ENCODE results near the gene TRAF2.

Gene TRAF2

GRCh38 chr9:136896027-136896426, 9.7 kb downstream of the TRAF2 start:
- no peak for TF ChIP-seq CTCF (conservative IDR thresholded peaks at IDR 0.05; ENCODE audit: low read depth, low read length)
- H2AFZ ChIP-seq (ENCODE audit: low read depth): no peak overlapping the region

GRCh38 chr9:136898483-136899100, 12.3 kb downstream of the TRAF2 start:
- Histone ChIP-seq H3K27me3 (ENCODE audit: insufficient read depth, low read depth) (no peaks in the 10 kb centered on the region), H4K20me1 (ENCODE audit: insufficient read depth) (no peaks in the 10 kb centered on the region), H2AFZ (ENCODE audit: low read depth) (no peak overlapping the region), H3K9ac (no peak overlapping the region), H3K27ac (peak overlapping the region; percentile 99), H3K4me3 (IDR thresholded peaks at IDR 0.05; ENCODE audit: insufficient read depth, low read depth, low read length) (no peak overlapping the region), H3K4me1 (ENCODE audit: low read depth, poor library complexity, severe bottlenecking) (peaks cover 91% of the 10 kb centered on the region), H3K36me3 (ENCODE audit: insufficient read depth) (peaks cover 8% of the 10 kb centered on the region; the same call in 1 of the 2 replicates), H3K79me2 (ENCODE audit: insufficient read depth, low read depth) (peaks cover 63% of the 10 kb centered on the region), H3K4me2 (peak overlapping the region; percentile 83)
- TF ChIP-seq CTCF (conservative IDR thresholded peaks at IDR 0.05; ENCODE audit: low read depth, low read length): no peak; the same call in 1 of the 2 replicates

More at GRCh38 chr9:136896027-136896426, 9.7 kb downstream of the TRAF2 start:
- Histone ChIP-seq H3K27me3 (ENCODE audit: insufficient read depth, low read depth) (no peaks in the 10 kb centered on the region), H3K36me3 (ENCODE audit: insufficient read depth) (peaks cover 8% of the 10 kb centered on the region; the same call in 1 of the 2 replicates), H3K9ac (no peak overlapping the region), H3K4me2 (peak overlapping the region; percentile 9; the same call in 1 of the 2 replicates), H4K20me1 (ENCODE audit: insufficient read depth) (no peaks in the 10 kb centered on the region), H3K27ac (peak overlapping the region; percentile 99; the same call in 1 of the 2 replicates), H3K79me2 (ENCODE audit: insufficient read depth, low read depth) (peaks cover 86% of the 10 kb centered on the region), H3K4me3 (IDR thresholded peaks at IDR 0.05; ENCODE audit: insufficient read depth, low read depth, low read length) (no peak overlapping the region), H3K4me1 (ENCODE audit: low read depth, poor library complexity, severe bottlenecking) (peaks cover 74% of the 10 kb centered on the region)

- Histone ChIP-seq H3K4me3 (IDR thresholded peaks at IDR 0.05; ENCODE audit: insufficient read depth, low read depth, low read length) (no peak overlapping the region), H3K4me1 (ENCODE audit: low read depth, poor library complexity, severe bottlenecking) (peaks cover 96% of the 10 kb centered on the region), H2AFZ (ENCODE audit: low read depth) (no peak overlapping the region), H3K79me2 (ENCODE audit: insufficient read depth, low read depth) (peaks cover 63% of the 10 kb centered on the region), H3K4me2 (peak overlapping the region; percentile 83), H3K27me3 (ENCODE audit: insufficient read depth, low read depth) (no peaks in the 10 kb centered on the region), H4K20me1 (ENCODE audit: insufficient read depth) (no peaks in the 10 kb centered on the region), H3K27ac (peak overlapping the region; percentile 99), H3K9ac (peak overlapping the region; percentile 8; the same call in 1 of the 2 replicates), H3K36me3 (ENCODE audit: insufficient read depth) (peaks cover 8% of the 10 kb centered on the region; the same call in 1 of the 2 replicates)
- TF ChIP-seq CTCF (conservative IDR thresholded peaks at IDR 0.05; ENCODE audit: low read depth, low read length): no peak
Observed at GRCh38 chr9:136899196-136899595, 12.9 kb downstream of the TRAF2 start.

- Histone ChIP-seq H3K27me3 (ENCODE audit: insufficient read depth, low read depth) (no peaks in the 10 kb centered on the region), H3K4me2 (peak overlapping the region; percentile 83), H3K27ac (peak overlapping the region; percentile 99), H2AFZ (ENCODE audit: low read depth) (no peak overlapping the region), H3K36me3 (ENCODE audit: insufficient read depth) (peaks cover 11% of the 10 kb centered on the region; the same call in 1 of the 2 replicates), H3K9ac (no peak overlapping the region), H3K79me2 (ENCODE audit: insufficient read depth, low read depth) (peaks cover 61% of the 10 kb centered on the region), H3K4me1 (ENCODE audit: low read depth, poor library complexity, severe bottlenecking) (peaks cover 98% of the 10 kb centered on the region), H4K20me1 (ENCODE audit: insufficient read depth) (no peaks in the 10 kb centered on the region), H3K4me3 (IDR thresholded peaks at IDR 0.05; ENCODE audit: insufficient read depth, low read depth, low read length) (no peak overlapping the region)
- no peak for TF ChIP-seq CTCF (conservative IDR thresholded peaks at IDR 0.05; ENCODE audit: low read depth, low read length)
Observed at GRCh38 chr9:136900556-136900955, 14.2 kb downstream of the TRAF2 start.
